Cardiac fibroblast (primary cell): ENCODE data around the gene MIXL1.

Experiments
- DNase-seq, 2 donors: peaks; one replicate each; pipeline versions ENCODE4 v3.0.0 to v3.0.0-alpha.2; 2010; ENCODE audit warnings: low read depth in 2 of 2
- H3K4me3 ChIP-seq, 2 donors: replicated peaks in 1 of 2; 1 replicate in 1 of 2; 2 replicates in 1 of 2; pipeline ENCODE4 v1.5.1; 2011; ENCODE audit warnings: low read depth in 2 of 2, low read length in 2 of 2, mild to moderate bottlenecking in 2 of 2, moderate library complexity in 1 of 2
- TF ChIP-seq, protein P1 (sequence below): IDR thresholded peaks from one replicate; pipeline ENCODE4 v1.5.1; 2011; ENCODE audit warnings: low read depth, mild to moderate bottlenecking, low read length, inconsistent platforms

Gene MIXL1

DNA sequence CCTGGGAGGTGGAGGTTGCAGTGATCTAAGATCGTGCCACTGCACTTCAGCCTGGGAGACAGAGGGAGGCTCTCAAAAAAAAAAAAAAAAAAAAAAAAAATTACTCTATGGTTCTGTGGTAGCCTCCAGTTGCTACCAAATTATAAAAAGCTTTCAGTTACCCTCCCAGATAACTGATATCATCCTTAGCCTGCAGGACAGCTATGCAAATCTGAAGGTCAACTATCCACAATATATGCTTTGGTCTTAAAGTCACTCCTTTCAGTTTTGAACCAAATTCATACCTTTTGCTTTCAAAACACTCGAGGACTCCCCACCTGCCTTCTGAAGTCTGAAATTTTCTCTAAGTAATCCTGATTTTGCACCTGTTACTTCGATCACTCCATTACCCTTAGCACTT lies 3.1 kb downstream of the MIXL1 start:
- H3K4me3 ChIP-seq, result no peak overlapping the region
- TF ChIP-seq, protein P1, sequence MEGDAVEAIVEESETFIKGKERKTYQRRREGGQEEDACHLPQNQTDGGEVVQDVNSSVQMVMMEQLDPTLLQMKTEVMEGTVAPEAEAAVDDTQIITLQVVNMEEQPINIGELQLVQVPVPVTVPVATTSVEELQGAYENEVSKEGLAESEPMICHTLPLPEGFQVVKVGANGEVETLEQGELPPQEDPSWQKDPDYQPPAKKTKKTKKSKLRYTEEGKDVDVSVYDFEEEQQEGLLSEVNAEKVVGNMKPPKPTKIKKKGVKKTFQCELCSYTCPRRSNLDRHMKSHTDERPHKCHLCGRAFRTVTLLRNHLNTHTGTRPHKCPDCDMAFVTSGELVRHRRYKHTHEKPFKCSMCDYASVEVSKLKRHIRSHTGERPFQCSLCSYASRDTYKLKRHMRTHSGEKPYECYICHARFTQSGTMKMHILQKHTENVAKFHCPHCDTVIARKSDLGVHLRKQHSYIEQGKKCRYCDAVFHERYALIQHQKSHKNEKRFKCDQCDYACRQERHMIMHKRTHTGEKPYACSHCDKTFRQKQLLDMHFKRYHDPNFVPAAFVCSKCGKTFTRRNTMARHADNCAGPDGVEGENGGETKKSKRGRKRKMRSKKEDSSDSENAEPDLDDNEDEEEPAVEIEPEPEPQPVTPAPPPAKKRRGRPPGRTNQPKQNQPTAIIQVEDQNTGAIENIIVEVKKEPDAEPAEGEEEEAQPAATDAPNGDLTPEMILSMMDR, result no peak
- DNase-seq, result no peak

DNA sequence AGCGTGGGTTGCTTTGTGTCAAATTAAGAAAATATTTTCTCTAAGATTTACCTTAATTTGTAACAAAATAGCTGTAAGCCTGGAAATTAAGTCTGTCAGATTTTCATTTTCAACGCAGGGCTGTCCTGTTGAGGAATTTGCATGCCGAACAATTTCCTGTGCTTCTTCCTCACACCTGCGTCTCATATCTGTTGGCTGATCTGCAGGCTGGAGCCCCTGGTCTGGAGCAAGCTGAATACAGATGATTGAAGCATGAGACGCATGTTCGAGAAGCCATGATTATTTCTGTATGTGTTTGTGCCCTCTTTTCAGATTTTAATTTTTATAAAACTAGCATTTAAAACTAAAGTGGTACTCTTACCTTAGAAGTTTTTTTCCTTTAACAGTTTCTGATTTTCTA lies 9.8 kb downstream of the MIXL1 start:
- DNase-seq, result no peak
- H3K4me3 ChIP-seq, result no peak overlapping the region
- TF ChIP-seq, protein P1, result no peak

DNA sequence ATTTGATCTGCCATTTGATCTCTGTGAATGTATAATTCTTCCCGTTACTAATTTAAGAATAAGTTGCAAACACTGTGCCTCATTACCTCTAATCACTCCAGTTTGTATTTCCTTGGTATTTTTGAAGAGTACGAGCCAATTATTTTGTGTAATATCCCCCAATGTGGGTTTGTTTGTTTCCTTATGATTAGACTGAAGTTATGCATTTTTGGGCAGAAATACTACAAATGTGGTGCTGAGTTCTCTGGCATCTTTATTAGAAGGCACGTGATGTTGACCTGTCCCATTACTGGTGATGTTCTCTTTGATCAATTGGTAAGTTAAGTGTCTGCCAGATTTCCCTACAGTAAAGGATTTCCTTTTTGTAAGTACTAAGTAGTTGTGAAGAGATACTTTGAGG lies 10.3 kb downstream of the MIXL1 start:
- TF ChIP-seq, protein P1, result no peak
- no peak for DNase-seq
- H3K4me3 ChIP-seq, result no peak overlapping the region

DNA sequence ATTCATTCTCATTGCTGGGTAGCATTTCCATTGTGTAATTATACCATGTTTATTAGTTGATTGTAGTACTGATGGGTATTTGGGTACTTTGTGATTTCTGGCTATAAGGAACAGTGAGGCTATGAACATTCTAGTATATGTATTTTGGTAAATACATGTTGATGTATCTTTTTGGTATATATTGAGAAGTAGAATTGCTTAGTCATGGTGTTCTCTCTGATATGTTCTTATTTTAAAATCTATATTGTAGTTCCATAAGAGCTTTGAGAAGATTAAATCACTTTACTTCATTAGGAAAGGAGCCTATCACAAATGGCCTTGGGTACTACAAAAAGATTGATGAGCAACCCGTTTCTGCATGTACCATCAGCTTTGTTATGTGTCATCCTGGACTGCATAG lies 13.4 kb downstream of the MIXL1 start:
- no peak for DNase-seq
- H3K4me3 ChIP-seq, result no peak overlapping the region
- TF ChIP-seq, protein P1, result no peak

DNA sequence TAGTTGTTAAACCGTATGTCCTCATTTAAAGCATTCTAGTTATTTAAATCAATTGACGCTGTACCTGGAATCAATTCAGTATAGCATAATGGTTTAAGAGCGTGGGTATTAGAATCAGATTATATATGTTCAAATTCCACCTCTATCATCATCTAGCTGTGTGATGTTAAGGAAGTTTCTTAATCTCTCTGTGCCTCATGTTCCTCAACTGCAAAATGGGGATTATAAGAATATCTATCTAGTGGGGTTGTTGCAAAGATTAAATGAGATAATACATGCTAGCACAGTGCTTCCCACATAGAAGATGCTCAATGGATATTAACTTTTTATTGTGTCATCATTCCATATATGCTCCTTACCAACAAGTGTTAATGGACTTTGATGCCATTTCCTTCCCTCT lies 16.0 kb downstream of the MIXL1 start:
- TF ChIP-seq, protein P1, result no peak
- no peak overlapping the region for H3K4me3 ChIP-seq
- DNase-seq, result no peak

DNA sequence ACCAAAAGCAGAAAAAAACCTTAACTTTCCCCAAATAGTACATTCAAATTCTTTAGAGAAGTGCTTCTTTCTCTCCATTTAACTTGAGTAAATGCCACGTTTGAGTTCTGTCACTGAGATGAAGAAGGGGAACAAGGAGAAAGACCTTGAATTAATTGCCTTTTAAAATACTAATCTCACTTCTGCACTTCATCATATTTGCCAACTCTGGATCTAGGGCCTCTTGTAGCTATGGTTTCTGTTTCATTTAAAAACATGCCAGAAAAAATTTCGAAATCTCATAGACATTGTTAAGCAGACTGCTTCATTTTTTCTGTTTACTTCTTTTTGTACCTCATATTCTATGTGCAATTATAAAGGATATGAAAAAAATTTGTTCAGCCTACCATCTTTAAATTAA lies 24.6 kb downstream of the MIXL1 start:
- DNase-seq, result peak; percentile 54 to 86
- TF ChIP-seq, protein P1, result no peak
- no peak overlapping the region for H3K4me3 ChIP-seq

DNA sequence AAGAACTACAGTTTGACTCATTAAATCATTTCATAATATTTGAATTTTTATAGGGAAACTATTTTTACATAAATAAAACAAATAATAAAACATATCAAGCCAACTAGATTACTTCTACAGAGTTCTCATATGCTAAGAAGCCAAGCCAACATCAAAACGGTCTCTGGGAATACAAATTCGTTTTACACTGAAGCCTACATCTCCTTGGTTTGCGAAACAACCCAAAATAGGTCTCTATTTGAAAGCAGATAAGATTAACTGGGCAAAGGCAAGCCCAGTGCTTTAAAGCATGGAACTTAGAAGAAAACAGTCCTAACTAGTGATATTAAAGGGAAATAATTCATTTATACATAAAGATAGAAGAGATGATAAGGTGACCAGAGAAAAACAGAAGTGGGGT lies 25.3 kb downstream of the MIXL1 start:
- peak in 1 of 2 donors; percentile 32 for DNase-seq
- no peak overlapping the region for H3K4me3 ChIP-seq
- TF ChIP-seq, protein P1, result no peak
